Measurements from ENCODE around the gene FSTL4. TPM values are rescaled to one million over a fixed set of nuclear protein-coding genes. Genes with fewer than 3 reads are reported as not detected.

Gene FSTL4
- total and polyA plus RNA-seq, 4 donors, result 2.3 to 6.4 (median 5.5) TPM

DNA sequence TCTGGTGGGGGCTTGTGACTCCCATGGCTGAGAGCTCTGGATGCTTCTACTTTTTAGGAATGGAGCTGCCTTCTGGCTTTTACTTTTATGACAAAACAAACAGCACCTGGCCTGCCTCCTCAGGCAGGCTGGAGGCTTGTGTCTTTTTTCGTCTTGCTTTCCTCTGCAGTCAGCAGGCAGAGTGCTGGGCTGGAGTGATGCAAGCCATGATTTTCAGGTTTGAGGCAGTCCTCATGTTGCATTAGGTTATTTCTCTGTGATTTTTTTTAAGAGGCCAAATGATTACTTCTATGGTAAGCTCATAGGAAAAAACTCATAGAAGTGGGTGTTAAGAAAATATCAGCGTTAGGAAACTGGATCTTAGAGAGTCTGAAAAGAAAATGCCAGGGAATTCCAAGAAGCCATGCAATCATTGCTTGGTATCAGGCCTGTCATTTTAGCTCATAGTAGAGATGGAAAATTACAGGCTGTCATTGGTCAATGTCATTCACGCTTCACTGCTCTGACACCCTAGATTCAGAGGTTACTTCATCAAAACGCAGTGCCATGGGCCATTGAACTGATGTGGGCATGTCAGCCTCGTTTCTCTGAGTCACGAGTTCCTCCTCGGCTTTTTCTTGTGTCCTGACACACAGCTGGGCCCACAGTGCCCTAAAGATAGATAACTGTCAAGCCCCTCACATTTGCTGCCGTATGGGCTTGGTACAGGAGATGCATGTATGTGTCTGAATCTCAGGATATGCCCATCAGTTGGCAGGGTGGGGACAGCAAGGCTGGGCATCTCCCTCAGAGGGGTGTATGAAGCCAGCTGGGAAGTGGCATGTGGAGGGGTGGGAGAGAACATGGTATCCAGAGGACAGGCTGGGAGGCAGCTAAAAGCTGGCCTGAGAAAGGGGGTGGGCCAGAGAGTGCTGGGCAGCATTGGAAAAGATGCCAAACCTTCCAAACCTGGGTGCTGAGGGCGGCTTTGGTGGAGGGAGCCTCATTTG, 408.7 kb downstream of the FSTL4 start:
- peak in 1 of 6 donors; percentile 15 for DNase-seq (ENCODE audit: low read depth in 4 of 6, low spot score in 6 of 6)
- H3K27ac ChIP-seq (ENCODE audit: low read depth, low read length), result no peak overlapping the region
- H3K4me3 ChIP-seq (ENCODE audit: low read depth, low read length), result no peak overlapping the region
- H3K9me3 ChIP-seq (ENCODE audit: control insufficient read depth, insufficient read depth, low read length), result no peaks in the 10 kb centered on the region
- no peaks in the 10 kb centered on the region for H3K4me1 ChIP-seq (ENCODE audit: control insufficient read depth, insufficient read depth, low read length)
- peaks cover 5% of the 10 kb centered on the region for H3K36me3 ChIP-seq (ENCODE audit: control insufficient read depth, insufficient read depth, low read length)
- WGBS (ENCODE audit: insufficient coverage), result 82% methylated on average over 8 of the region's 9 CpGs
- no peaks in the 10 kb centered on the region for H3K27me3 ChIP-seq (ENCODE audit: control insufficient read depth, insufficient read depth, low read length)

DNA sequence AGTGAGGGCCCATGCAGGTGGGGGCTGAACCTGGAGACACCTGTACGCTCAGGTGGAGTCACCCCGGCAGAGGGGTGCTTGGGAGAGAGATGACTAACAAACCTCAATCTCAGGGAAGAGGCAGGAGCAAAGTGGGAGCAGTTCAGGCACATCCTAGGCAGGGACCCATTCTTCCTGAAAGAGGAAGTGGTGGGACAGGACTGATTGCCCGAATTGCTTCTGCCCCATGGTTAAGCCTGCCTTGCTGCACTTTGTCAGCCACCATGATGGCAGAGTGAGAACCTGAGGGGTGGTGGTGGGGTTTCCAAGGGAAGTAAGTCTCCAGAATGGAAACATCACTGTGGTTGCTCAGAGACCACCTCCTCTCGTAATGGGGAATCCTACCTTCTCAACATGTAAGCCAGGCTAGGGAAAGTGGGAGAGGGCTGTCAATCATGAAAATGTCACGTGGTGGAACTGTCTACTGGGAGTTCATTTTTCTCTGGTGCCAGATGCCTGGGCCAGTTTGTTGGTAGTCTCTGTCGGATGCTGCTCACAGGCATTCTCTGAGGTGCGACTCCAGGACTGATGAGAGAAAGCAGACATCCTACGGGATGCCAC, 410.2 kb downstream of the FSTL4 start:
- Histone ChIP-seq H3K9me3 (ENCODE audit: control insufficient read depth, insufficient read depth, low read length) (no peaks in the 10 kb centered on the region), H3K4me1 (ENCODE audit: control insufficient read depth, insufficient read depth, low read length) (no peaks in the 10 kb centered on the region), H3K4me3 (ENCODE audit: low read depth, low read length) (no peak overlapping the region), H3K27me3 (ENCODE audit: control insufficient read depth, insufficient read depth, low read length) (no peaks in the 10 kb centered on the region), H3K27ac (ENCODE audit: low read depth, low read length) (no peak overlapping the region), H3K36me3 (ENCODE audit: control insufficient read depth, insufficient read depth, low read length) (peaks cover 8% of the 10 kb centered on the region)
- no peak for DNase-seq (ENCODE audit: low read depth in 4 of 6, low spot score in 6 of 6)
- WGBS (ENCODE audit: insufficient coverage), result 98% methylated on average over 7 of the region's 8 CpGs

- H3K9me3 ChIP-seq (ENCODE audit: control insufficient read depth, insufficient read depth, low read length), result no peaks in the 10 kb centered on the region
- H3K4me1 ChIP-seq (ENCODE audit: control insufficient read depth, insufficient read depth, low read length), result no peaks in the 10 kb centered on the region
- H3K36me3 ChIP-seq (ENCODE audit: control insufficient read depth, insufficient read depth, low read length), result peaks cover 8% of the 10 kb centered on the region
- 80% methylated on average over 1 of the region's 1 CpG for WGBS (ENCODE audit: insufficient coverage)
- no peak for DNase-seq (ENCODE audit: low read depth in 4 of 6, low spot score in 6 of 6)
- H3K4me3 ChIP-seq (ENCODE audit: low read depth, low read length), result no peak overlapping the region
- H3K27me3 ChIP-seq (ENCODE audit: control insufficient read depth, insufficient read depth, low read length), result no peaks in the 10 kb centered on the region
- no peak overlapping the region for H3K27ac ChIP-seq (ENCODE audit: low read depth, low read length)
Measured at GRCh38 chr5:133201310-133201709, 411.0 kb downstream of the FSTL4 start.

- Histone ChIP-seq H3K27me3 (ENCODE audit: control insufficient read depth, insufficient read depth, low read length) (no peaks in the 10 kb centered on the region), H3K9me3 (ENCODE audit: control insufficient read depth, insufficient read depth, low read length) (no peaks in the 10 kb centered on the region), H3K36me3 (ENCODE audit: control insufficient read depth, insufficient read depth, low read length) (peaks cover 8% of the 10 kb centered on the region), H3K27ac (ENCODE audit: low read depth, low read length) (no peak overlapping the region), H3K4me1 (ENCODE audit: control insufficient read depth, insufficient read depth, low read length) (no peaks in the 10 kb centered on the region), H3K4me3 (ENCODE audit: low read depth, low read length) (no peak overlapping the region)
- WGBS (ENCODE audit: insufficient coverage), result 88% methylated on average over 3 of the region's 3 CpGs
- DNase-seq (ENCODE audit: low read depth in 4 of 6, low spot score in 6 of 6), result no peak
Measured at GRCh38 chr5:133200256-133200655, 412.1 kb downstream of the FSTL4 start.

DNA sequence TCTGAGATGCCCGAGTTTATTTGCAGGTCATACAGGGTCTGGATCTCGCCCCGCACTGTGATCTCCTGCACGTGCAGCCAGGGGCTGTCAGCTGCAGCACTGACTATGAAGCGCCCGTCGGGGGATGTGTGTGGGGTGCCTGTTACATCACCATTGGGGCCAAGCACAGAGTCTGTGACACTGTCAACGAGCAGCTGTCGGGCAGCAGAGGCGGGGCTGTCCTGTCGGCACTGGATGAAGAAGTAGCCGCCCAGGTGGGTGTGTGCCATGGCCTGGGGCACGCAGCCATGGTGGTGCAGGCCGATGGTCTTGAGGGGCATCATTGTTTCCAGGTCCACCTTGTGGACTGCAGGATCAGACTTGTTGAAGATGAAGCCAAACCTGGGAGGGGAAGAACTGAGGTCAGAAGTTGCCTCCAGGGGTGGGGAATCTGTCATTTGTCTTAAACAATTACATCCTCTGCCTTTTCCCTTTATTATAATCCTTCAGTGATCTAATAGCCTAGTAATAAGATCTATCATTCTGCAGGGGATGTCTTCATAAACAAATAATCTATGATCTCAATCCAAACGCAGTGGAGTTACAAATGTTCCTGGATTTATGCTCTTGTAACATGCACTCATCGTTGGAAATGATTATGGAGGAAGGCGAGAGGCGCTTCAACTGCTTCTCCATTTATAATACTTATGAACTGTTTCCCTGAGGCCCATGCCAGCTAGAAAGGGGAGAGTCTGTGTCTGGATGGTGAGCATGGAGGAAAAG, 412.7 kb downstream of the FSTL4 start:
- H3K36me3 ChIP-seq (ENCODE audit: control insufficient read depth, insufficient read depth, low read length), result peaks cover 8% of the 10 kb centered on the region
- 80% methylated on average over 11 of the region's 18 CpGs for WGBS (ENCODE audit: insufficient coverage)
- peak in 1 of 6 donors; percentile 50 for DNase-seq (ENCODE audit: low read depth in 4 of 6, low spot score in 6 of 6)
- H3K4me3 ChIP-seq (ENCODE audit: low read depth, low read length), result no peak overlapping the region
- H3K27me3 ChIP-seq (ENCODE audit: control insufficient read depth, insufficient read depth, low read length), result no peaks in the 10 kb centered on the region
- no peak overlapping the region for H3K27ac ChIP-seq (ENCODE audit: low read depth, low read length)
- no peaks in the 10 kb centered on the region for H3K9me3 ChIP-seq (ENCODE audit: control insufficient read depth, insufficient read depth, low read length)
- H3K4me1 ChIP-seq (ENCODE audit: control insufficient read depth, insufficient read depth, low read length), result no peaks in the 10 kb centered on the region

DNA sequence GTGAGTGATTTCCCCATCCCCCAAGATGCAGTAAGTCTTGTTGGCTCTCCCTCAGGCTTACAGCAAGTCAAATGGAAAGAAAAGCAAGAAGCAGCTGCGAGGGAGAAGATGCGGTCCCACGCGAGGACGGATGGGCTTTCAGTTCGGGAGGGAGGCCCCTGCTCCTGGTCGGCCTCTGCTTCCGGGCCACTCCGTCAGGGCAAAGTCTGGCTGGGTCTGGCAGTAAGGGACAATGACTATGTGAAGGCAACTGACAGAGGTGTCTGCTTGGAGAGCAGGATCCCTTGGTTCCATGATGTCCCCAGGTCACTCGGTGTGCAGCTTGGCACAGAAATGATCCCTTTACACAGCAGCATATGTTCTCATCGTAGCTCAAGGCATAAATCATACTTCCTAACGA, 413.8 kb downstream of the FSTL4 start:
- no peaks in the 10 kb centered on the region for H3K9me3 ChIP-seq (ENCODE audit: control insufficient read depth, insufficient read depth, low read length)
- H3K4me1 ChIP-seq (ENCODE audit: control insufficient read depth, insufficient read depth, low read length), result no peaks in the 10 kb centered on the region
- DNase-seq (ENCODE audit: low read depth in 4 of 6, low spot score in 6 of 6), result no peak
- H3K4me3 ChIP-seq (ENCODE audit: low read depth, low read length), result no peak overlapping the region
- H3K27me3 ChIP-seq (ENCODE audit: control insufficient read depth, insufficient read depth, low read length), result no peaks in the 10 kb centered on the region
- WGBS (ENCODE audit: insufficient coverage), result 91% methylated on average over 11 of the region's 12 CpGs
- peaks cover 8% of the 10 kb centered on the region for H3K36me3 ChIP-seq (ENCODE audit: control insufficient read depth, insufficient read depth, low read length)
- no peak overlapping the region for H3K27ac ChIP-seq (ENCODE audit: low read depth, low read length)

GRCh38 chr5:133196441-133197085, 415.8 kb downstream of the FSTL4 start:
- no peak for DNase-seq (ENCODE audit: low read depth in 4 of 6, low spot score in 6 of 6)
- Histone ChIP-seq H3K27ac (ENCODE audit: low read depth, low read length) (no peak overlapping the region), H3K36me3 (ENCODE audit: control insufficient read depth, insufficient read depth, low read length) (peaks cover 8% of the 10 kb centered on the region), H3K27me3 (ENCODE audit: control insufficient read depth, insufficient read depth, low read length) (no peaks in the 10 kb centered on the region), H3K9me3 (ENCODE audit: control insufficient read depth, insufficient read depth, low read length) (no peaks in the 10 kb centered on the region), H3K4me1 (ENCODE audit: control insufficient read depth, insufficient read depth, low read length) (no peaks in the 10 kb centered on the region), H3K4me3 (ENCODE audit: low read depth, low read length) (no peak overlapping the region)
- 81% methylated on average over 3 of the region's 4 CpGs for WGBS (ENCODE audit: insufficient coverage)

GRCh38 chr5:133195250-133195649, 417.1 kb downstream of the FSTL4 start:
- Histone ChIP-seq H3K4me3 (ENCODE audit: low read depth, low read length) (no peak overlapping the region), H3K4me1 (ENCODE audit: control insufficient read depth, insufficient read depth, low read length) (no peaks in the 10 kb centered on the region), H3K36me3 (ENCODE audit: control insufficient read depth, insufficient read depth, low read length) (peaks cover 8% of the 10 kb centered on the region), H3K27me3 (ENCODE audit: control insufficient read depth, insufficient read depth, low read length) (no peaks in the 10 kb centered on the region), H3K27ac (ENCODE audit: low read depth, low read length) (no peak overlapping the region), H3K9me3 (ENCODE audit: control insufficient read depth, insufficient read depth, low read length) (no peaks in the 10 kb centered on the region)
- WGBS (ENCODE audit: insufficient coverage), result 95% methylated on average over 4 of the region's 5 CpGs
- no peak for DNase-seq (ENCODE audit: low read depth in 4 of 6, low spot score in 6 of 6)

- 72% methylated on average over 8 of the region's 8 CpGs for WGBS (ENCODE audit: insufficient coverage)
- peaks cover 2% of the 10 kb centered on the region for H3K36me3 ChIP-seq (ENCODE audit: control insufficient read depth, insufficient read depth, low read length)
- DNase-seq (ENCODE audit: low read depth in 4 of 6, low spot score in 6 of 6), result no peak
- no peaks in the 10 kb centered on the region for H3K27me3 ChIP-seq (ENCODE audit: control insufficient read depth, insufficient read depth, low read length)
- no peaks in the 10 kb centered on the region for H3K4me1 ChIP-seq (ENCODE audit: control insufficient read depth, insufficient read depth, low read length)
- H3K4me3 ChIP-seq (ENCODE audit: low read depth, low read length), result no peak overlapping the region
- no peaks in the 10 kb centered on the region for H3K9me3 ChIP-seq (ENCODE audit: control insufficient read depth, insufficient read depth, low read length)
- H3K27ac ChIP-seq (ENCODE audit: low read depth, low read length), result no peak overlapping the region
Measured at GRCh38 chr5:133193794-133194193, 418.5 kb downstream of the FSTL4 start.
